HG03066 (cell line): ENCODE data around the gene DNAJC6.
"Not testable (repeated sequence)": the region's sequence is repeated elsewhere in the genome, so short reads cannot be mapped to it uniquely, and the experiment has no call there.

Source experiments
- ATAC-seq: cut with Tn5 transposase; IDR thresholded peaks from one replicate; pipeline ENCODE4 v1.9.1; 2021; ENCODE audit warnings: low read depth; ENCODE audit not compliant: unreplicated experiment

Gene DNAJC6

DNA sequence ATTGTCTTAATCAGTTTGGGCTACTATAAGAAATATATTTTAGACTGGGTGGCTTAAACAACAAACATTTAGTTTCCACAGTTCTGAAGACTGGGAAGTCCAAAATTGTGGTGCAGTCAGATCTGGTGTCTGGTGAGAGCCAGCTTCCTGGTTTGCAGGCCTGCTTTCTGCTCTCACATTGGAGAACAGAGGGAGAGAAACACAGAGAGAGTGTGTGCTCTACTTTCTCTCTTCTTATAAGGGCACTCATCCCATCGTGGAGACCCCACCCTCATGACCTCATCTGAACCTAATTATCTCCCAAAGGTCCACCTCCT lies 115.2 kb downstream of the DNAJC6 start:
- ATAC-seq: no peak

DNA sequence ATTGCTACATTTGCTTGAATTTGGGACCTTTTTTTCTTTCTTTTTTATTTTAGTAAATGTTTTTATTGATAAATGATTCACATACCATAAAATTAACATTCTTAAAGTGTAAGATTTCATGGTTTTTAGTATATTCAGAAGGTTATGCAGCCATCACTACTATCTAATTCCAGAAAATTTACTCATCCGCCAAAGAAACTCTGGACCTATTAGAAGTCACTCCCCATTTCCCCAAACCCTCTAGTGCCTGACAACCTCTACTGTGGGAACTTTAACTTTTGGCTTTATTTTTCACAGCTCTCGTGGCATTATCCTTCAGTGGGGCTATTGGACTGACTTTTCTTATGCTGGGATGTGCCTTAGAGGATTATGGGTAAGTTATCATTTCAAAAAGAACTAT lies 115.7 kb downstream of the DNAJC6 start:
- no peak for ATAC-seq

DNA sequence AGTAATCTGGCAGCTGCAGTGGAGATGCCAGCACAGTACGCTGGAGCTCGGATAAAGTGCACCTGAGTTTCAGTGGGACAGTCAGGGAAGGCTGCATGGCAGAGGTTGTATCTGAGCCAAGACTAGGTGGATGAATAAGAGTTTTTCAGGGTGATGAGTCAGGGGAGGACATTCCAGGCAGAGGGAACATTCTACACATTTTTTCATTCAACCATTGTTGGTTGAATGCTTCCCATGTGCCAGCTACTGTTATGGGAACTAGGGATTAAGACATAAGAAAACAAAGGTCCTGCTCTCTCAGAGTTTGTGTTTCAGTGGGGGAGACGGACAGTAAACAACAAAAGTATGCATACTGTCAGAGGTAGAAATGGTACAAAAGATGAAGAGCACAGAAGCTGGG lies 116.4 kb downstream of the DNAJC6 start:
- no peak for ATAC-seq

GRCh38 chr1:65429078-65429477 lies 119.7 kb downstream of the DNAJC6 start:
- no peak for ATAC-seq

- no peak for ATAC-seq
Observed at GRCh38 chr1:65429806-65430205, 120.5 kb downstream of the DNAJC6 start.

DNA sequence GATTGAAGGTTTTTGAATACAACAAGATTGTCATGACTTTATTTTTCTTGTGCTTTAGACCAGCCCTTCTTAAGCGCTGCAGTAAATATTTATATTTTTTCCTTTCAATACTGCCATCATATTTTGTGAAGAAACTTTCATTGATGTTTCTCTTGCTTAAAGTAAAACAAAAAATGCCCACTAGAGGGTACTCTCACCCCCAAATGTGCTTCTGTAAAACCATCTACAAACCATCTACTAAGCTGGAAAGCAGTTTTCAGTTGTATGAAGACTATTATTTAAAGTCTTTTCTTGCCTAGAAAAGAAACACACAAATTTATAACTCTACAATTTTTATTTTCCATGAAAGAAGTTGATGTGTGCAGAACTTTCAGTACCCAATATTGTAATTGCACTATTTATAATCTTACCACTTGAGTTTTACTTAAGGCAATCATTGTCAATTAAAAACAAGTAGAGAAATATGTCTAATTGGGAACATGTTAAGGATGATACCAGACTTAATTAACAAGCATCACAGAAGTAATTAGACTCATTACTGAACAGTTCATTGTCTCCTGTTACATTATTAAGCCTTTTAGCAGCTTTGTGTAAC lies 121.9 kb downstream of the DNAJC6 start:
- ATAC-seq: no peak

DNA sequence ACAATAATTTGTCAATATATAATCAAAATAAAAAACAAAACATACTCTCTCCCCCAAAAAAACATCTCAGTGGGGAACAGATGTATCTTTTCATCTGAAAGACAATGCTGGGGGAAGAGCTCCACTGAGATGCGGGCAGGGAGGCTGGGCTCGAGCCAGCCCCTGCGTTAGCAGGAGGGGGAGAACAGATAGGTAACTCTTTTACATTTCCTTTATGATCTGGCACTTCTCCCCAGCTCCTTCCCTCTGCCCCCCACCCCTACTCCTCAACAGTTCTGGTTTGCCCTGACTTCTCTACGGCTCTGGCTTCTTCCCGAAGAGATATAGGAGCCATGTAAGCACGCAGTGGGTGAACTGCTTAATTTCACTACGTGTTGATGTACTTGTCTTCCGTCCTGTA lies 123.6 kb downstream of the DNAJC6 start:
- no peak for ATAC-seq

DNA sequence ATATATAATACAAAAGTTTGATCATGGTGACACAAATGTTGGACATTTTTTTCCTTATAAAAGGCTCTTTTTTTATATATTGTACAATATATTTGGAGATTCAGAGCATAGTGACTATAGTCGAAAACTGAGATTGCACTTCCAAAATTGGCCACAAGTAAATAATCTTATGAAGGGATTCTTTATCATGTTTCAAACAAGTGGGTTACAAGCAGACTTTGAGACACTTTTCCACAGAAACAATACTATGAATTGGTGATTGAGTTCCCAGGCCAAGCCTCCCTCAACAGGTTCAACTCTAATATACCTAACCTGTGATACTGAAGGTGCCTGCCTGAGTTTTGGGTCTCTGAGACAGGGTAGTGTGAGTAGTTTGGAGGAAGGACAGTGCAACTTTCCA lies 124.9 kb downstream of the DNAJC6 start:
- ATAC-seq: no peak

DNA sequence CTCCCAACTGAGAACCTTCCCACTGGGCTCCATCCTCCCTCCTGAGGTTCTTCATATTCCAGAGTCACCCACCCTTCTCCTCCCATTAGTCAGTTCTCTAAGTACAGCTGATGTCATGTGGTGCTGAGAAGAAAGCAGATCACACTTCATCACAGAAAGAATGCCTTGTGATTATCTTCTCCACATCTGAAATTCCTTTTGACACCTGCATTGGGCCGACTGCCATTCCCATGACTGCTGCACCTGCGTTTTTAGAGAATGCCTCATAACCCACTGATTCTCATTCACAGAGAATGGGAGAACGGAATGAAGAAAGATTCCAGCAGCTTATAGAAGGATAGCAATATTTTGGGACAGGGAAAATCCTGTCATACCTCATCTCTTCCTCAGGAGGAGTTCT lies 125.4 kb downstream of the DNAJC6 start:
- no peak for ATAC-seq

- ATAC-seq: no peak
Observed at GRCh38 chr1:65435987-65436386, 126.6 kb downstream of the DNAJC6 start.

GRCh38 chr1:65437616-65438015 lies 128.3 kb downstream of the DNAJC6 start:
- ATAC-seq: no peak

- ATAC-seq: no peak
Observed at GRCh38 chr1:65440322-65440900, 131.1 kb downstream of the DNAJC6 start.

DNA sequence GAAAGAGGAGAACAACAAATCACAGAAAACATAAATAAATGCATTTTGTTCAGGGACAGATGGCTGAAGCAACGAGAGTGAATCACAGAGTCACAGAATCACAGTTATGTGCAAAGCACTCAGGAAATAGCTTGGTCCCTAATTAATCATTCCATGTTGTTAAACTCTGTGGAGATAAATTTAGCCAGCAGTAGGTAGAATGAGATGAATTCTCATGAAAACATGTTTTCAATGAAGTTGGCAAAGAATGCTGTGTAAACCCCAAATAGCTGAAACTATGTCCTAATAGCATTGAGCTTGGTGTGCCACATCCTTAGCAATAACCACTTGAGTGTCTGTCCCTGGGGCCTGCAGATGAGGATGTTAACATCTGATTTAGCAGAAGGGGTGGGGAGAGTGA lies 131.6 kb downstream of the DNAJC6 start:
- ATAC-seq: no peak

DNA sequence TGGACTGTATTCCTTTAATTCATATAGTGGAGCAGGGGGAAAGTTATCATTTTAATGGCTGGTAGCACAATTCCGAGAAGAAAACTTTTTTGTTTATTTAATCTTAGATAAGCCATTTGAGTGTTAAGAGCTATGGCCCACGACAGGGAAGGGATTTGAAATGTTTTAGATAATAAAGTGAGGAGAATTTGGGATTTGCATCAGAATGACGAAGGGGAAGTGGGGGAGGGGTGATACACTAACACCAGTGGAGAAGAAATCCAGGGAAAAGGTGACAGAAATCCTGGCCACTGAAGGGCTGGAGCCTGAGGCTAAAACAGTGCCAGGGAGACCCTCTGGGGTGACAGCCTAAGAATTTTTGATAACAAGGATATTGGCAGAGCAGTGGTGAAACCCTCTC lies 132.1 kb downstream of the DNAJC6 start:
- ATAC-seq: no peak

GRCh38 chr1:65442442-65442841 lies 133.1 kb downstream of the DNAJC6 start:
- no peak for ATAC-seq

DNA sequence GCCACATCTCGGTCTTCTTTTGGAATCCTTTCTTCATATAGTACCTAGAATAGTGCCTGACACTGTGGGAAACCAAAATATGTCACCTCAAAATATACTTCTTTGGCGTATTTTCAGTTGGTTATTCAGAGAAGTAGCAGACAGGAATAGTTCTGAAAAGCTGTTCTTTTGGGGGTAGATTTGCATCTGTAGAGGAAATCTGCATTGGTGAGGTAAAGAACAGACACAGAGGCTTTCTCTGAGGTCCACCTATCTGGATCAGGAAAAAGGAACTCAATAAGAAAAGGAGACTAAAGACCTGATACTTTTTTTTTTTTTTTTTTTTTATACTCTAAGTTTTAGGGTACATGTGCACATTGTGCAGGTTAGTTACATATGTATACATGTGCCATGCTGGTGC lies 134.3 kb downstream of the DNAJC6 start:
- no peak for ATAC-seq

DNA sequence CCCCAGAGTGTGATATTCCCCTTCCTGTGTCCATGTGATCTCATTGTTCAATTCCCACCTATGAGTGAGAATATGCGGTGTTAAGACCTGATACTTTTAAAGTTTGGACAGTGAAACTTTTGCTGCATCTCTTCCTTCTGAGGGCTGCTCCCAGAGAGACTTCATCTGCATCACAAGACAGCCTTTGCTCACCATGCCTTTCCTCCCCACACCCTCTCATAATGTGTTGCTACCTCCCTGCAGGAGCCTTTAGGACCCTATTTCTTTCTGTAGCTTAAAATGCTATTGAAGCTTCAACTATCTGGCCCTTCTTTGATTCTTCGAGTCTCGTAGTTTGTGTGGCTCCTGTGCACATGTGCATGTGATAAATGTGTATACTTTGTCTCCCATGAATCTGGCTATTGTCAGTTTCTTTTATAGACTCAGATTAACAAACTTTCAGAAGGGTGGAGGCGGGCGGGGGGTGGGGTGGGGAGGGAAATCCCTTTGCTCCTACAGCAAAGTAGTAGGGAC lies 134.8 kb downstream of the DNAJC6 start:
- no peak for ATAC-seq

- no peak for ATAC-seq
Observed at GRCh38 chr1:65445837-65446236, 136.5 kb downstream of the DNAJC6 start.

GRCh38 chr1:65449214-65449823 lies 140.0 kb downstream of the DNAJC6 start:
- no peak for ATAC-seq

- ATAC-seq: not testable (repeated sequence)
Observed at GRCh38 chr1:65455678-65456077, 146.3 kb downstream of the DNAJC6 start.

DNA sequence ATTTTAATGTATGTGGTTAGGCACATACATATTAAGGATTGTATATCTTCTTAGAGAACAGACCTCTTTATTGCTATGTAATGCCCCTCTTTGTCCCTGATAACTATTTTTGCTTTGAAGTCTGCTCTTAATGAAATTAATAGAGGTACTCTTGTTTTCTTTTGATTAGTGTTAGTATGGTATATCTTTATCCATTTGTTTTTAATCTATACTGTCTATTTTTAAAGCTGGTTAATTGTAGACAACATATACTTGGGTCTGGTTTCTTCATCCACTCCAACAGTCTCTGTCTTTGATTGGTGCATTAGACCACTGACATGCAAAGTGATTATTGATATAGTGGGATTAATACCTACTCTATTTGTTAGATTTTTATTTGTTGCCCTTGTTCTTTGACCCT lies 147.1 kb downstream of the DNAJC6 start:
- ATAC-seq: no peak

DNA sequence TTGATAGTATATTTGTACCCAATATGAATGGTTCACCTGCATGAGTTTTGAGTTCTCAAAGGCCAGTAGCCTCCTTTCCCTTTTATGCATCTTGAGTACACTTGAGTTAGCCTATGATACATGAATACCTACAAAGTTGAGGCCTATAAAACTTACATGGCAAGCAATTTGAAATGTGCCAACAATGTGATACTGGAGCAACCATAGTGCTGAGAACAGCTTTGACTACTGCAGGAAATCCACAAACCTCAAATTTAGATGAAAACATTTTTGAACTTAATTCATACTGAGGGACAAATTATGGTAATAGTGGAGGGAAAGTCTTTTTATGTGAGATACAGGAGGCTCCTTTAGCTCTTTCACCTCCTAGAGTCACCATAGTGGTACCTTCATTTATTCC lies 148.5 kb downstream of the DNAJC6 start:
- no peak for ATAC-seq
